GM12878 (cell line): ENCODE results near the gene CFDP1. TPM values are rescaled to one million over a fixed set of nuclear protein-coding genes. Genes with fewer than 3 reads are reported as not detected.
A peak's percentile ranks its signal among the peaks of the same experiment; 100 is the strongest.

Experiments
- ATAC-seq: fragments of 200-7000 bp; cut with Tn5 transposase; 3 replicates; pipeline ENCODE4 v1.9.1; 2020; ENCODE audit warnings: mild to moderate bottlenecking, moderate library complexity
- BruUV-seq: library from RNA; stranded (reverse); fragments of 400-500 nt; replicated peaks from 2 replicates; lab custom pipeline; 2021; lab: Mats Ljungman, UMichigan
- CTCF ChIA-PET: fragments of 300-600 bp; sonication (Branson Sonifier 250); formaldehyde crosslinking; extraction: SDS; loops from one replicate; lab custom pipeline; 2021; ENCODE audit warnings: inconsistent platforms; lab: Yijun Ruan, JAX
- POLR2A ChIA-PET: fragments of 350-600 bp; formaldehyde crosslinking; extraction: SDS; loops from one replicate; lab custom pipeline; 2021; ENCODE audit warnings: inconsistent platforms; lab: Charles Lee
- RAD21 ChIA-PET: fragments of 300-600 bp; sonication (Branson Sonifier 250); formaldehyde crosslinking; loops from one replicate; lab custom pipeline; 2023; ENCODE audit warnings: antibody characterized with exemption; ENCODE audit not compliant: unreplicated experiment; lab: Charles Lee
- SMC1A ChIA-PET: fragments of 300-600 bp; sonication (Branson Sonifier 250); formaldehyde crosslinking; loops from one replicate; lab custom pipeline; 2023; ENCODE audit not compliant: unreplicated experiment, uncharacterized antibody; lab: Charles Lee
- DNase-seq: peaks from one replicate; pipeline ENCODE4 v3.0.0-alpha.2; 2011; ENCODE audit warnings: low read depth, low spot score
- FAIRE-seq: peaks from 3 replicates; lab custom pipeline; 2011; peaks lifted over from hg19 to GRCh38; lab: Jason Lieb, UNC
- H2AFZ ChIP-seq: 2 replicates; pipeline ENCODE4 v1.6.0; 2011; ENCODE audit warnings: low read depth, low read length, control low read depth; ENCODE audit not compliant: control insufficient read depth
- H3K27ac ChIP-seq: 2 replicates; pipeline ENCODE4 v1.5.1; 2011; ENCODE audit warnings: control low read depth; ENCODE audit not compliant: control insufficient read depth, insufficient read depth
- H3K27me3 ChIP-seq, 2 experiments: replicated peaks in 1 of 2; 2 replicates each; pipeline versions ENCODE4 v1.6.0 to v1.6.1; 2011; ENCODE audit warnings: low read length in 1 of 2; ENCODE audit not compliant: control insufficient read depth in 2 of 2, insufficient read depth in 2 of 2
- H3K36me3 ChIP-seq, 2 experiments: 2 replicates each; pipeline ENCODE4 v1.5.1; 2011; ENCODE audit warnings: low read length in 1 of 2; ENCODE audit not compliant: control insufficient read depth in 2 of 2, insufficient read depth in 2 of 2
- H3K4me1 ChIP-seq: 2 replicates; pipeline ENCODE4 v1.6.1; 2011; ENCODE audit warnings: mild to moderate bottlenecking, low read length, moderate library complexity, mixed read lengths; ENCODE audit not compliant: control insufficient read depth, insufficient read depth
- H3K4me2 ChIP-seq: 2 replicates; pipeline ENCODE4 v1.6.0; 2011; ENCODE audit warnings: control low read depth; ENCODE audit not compliant: control insufficient read depth, insufficient read depth
- H3K4me3 ChIP-seq: fragments of 200-600 bp; sonication (generic); 2 replicates; pipeline ENCODE4 v1.5.1; 2016
- H3K79me2 ChIP-seq: 2 replicates; pipeline ENCODE4 v1.6.0; 2011; ENCODE audit warnings: low read length; ENCODE audit not compliant: control insufficient read depth, insufficient read depth
- H3K9ac ChIP-seq: 2 replicates; pipeline ENCODE4 v1.8.0; 2011; ENCODE audit warnings: low read length, control low read depth, mixed read lengths; ENCODE audit not compliant: control insufficient read depth, insufficient read depth
- H3K9me3 ChIP-seq: replicated peaks from 3 replicates; pipeline ENCODE4 v1.5.1; 2011; ENCODE audit warnings: mild to moderate bottlenecking, low read length; ENCODE audit not compliant: control insufficient read depth, insufficient read depth
- H4K20me1 ChIP-seq: 2 replicates; pipeline ENCODE4 v1.6.0; 2011; ENCODE audit not compliant: control insufficient read depth, insufficient read depth
- ASH2L ChIP-seq: fragments of 300-600, 200-600 bp; sonication (generic); IDR thresholded peaks from 2 replicates; pipeline ENCODE4 v1.6.1; 2017; ENCODE audit warnings: low read depth, mild to moderate bottlenecking, borderline replicate concordance
- ATF3 ChIP-seq: IDR thresholded peaks from 2 replicates; pipeline ENCODE4 v1.6.1; 2011; ENCODE audit warnings: low read depth, mild to moderate bottlenecking, low read length, moderate library complexity, borderline replicate concordance; ENCODE audit errors: extremely low read depth
- ATF7 ChIP-seq: fragments of 450-650 bp; IDR thresholded peaks from 2 replicates; pipeline ENCODE4 v1.6.1; 2016; ENCODE audit warnings: low read depth, mild to moderate bottlenecking
- CBX5 ChIP-seq: sonication (generic); IDR thresholded peaks from 2 replicates; pipeline ENCODE4 v1.6.1; 2016; ENCODE audit warnings: low read depth, moderate library complexity, mild to moderate bottlenecking, inconsistent platforms
- E4F1 ChIP-seq: fragments of 450-650 bp; IDR thresholded peaks from 2 replicates; pipeline ENCODE4 v1.6.1; 2018; ENCODE audit warnings: borderline replicate concordance, mild to moderate bottlenecking; ENCODE audit not compliant: partially characterized antibody
- EGR1 ChIP-seq, 2 experiments: IDR thresholded peaks; 1 replicate in 1 of 2; 2 replicates in 1 of 2; pipeline ENCODE4 v1.6.1; 2011 to 2012; ENCODE audit warnings: low read depth in 2 of 2, low read length in 2 of 2, borderline replicate concordance in 1 of 2, mild to moderate bottlenecking in 1 of 2, moderate library complexity in 1 of 2
- NR2C1 ChIP-seq: fragments of 450-650 bp; IDR thresholded peaks from 2 replicates; pipeline ENCODE4 v1.6.1; 2017; ENCODE audit warnings: antibody characterized with exemption, mild to moderate bottlenecking, moderate library complexity
- PML ChIP-seq: IDR thresholded peaks from 2 replicates; pipeline ENCODE4 v1.6.1; 2012; ENCODE audit warnings: low read length, inconsistent platforms
- RBBP5 ChIP-seq: fragments of 200-600 bp; sonication (generic); conservative IDR thresholded peaks from 2 replicates; pipeline ENCODE4 v1.6.1; 2016
- RCOR1 ChIP-seq: conservative IDR thresholded peaks from 2 replicates; pipeline ENCODE4 v1.6.1; 2012; ENCODE audit warnings: low read depth, low read length, improper control_type of control experiment
- SMAD1 ChIP-seq: fragments of 450-650 bp; IDR thresholded peaks from 2 replicates; pipeline ENCODE4 v1.6.1; 2018; ENCODE audit warnings: mild to moderate bottlenecking, low read depth; ENCODE audit not compliant: partially characterized antibody
- SMC3 ChIP-seq: IDR thresholded peaks from 2 replicates; pipeline ENCODE4 v1.6.1; 2011; ENCODE audit warnings: low read length, improper control_type of control experiment, borderline replicate concordance
- SUPT20H ChIP-seq: IDR thresholded peaks from 2 replicates; pipeline ENCODE4 v1.6.1; 2011; ENCODE audit warnings: low read depth, mild to moderate bottlenecking, low read length, moderate library complexity, borderline replicate concordance; ENCODE audit not compliant: control insufficient read depth
- TCF12 ChIP-seq: IDR thresholded peaks from 2 replicates; pipeline ENCODE4 v1.6.1; 2011; ENCODE audit warnings: low read depth, mild to moderate bottlenecking, low read length
- WRNIP1 ChIP-seq: IDR thresholded peaks from 2 replicates; pipeline ENCODE4 v1.6.1; 2011; ENCODE audit warnings: low read depth, low read length, improper control_type of control experiment, borderline replicate concordance
- ZBTB33 ChIP-seq: fragments of 450-650 bp; IDR thresholded peaks from 2 replicates; pipeline ENCODE4 v1.6.1; 2017; ENCODE audit warnings: mild to moderate bottlenecking
- ZNF24 ChIP-seq: fragments of 450-650 bp; IDR thresholded peaks from 2 replicates; pipeline ENCODE4 v1.6.1; 2017; ENCODE audit warnings: antibody characterized with exemption, mild to moderate bottlenecking
- WGBS: methylation state at CpG from one replicate; pipeline ENCODE4 v1.1.6; 2016; ENCODE audit warnings: low lambda C conversion rate; ENCODE audit not compliant: insufficient replicate concordance, insufficient coverage; ENCODE audit errors: missing lambda C conversion rate; 5-methylcytosine and 5-hydroxymethylcytosine counted together
- in situ Hi-C: fragments of 300-500 bp; cut with MboI; formaldehyde crosslinking; loops from 9 replicates; pipeline ENCODE4 v1.14.3; 2018; ENCODE audit warnings: mixed read lengths
- intact Hi-C: fragments of 100-400 bp; cut with micrococcal nuclease; formaldehyde crosslinking; loops from one replicate; pipeline ENCODE4 v1.14.2; 2022; ENCODE audit not compliant: unreplicated experiment
- polyA plus RNA-seq, 11 experiments: library from polyadenylated mRNA; depleted of rRNA in 4 of 11; unstranded in 6 of 11; stranded (reverse) in 5 of 11; fragments of >200 nt; fragmentation: Nextera tagmentation in 4 of 11; fragmentation: Illumina TruSeq in 1 of 11; extraction: Ambion mirVana in 4 of 11; extraction: Trizol in 1 of 11; gene quantifications; 1 replicate in 1 of 11; 2 replicates in 10 of 11; pipeline versions ENCODE4 v1.2.1 to v1.2.3, GENCODE V29; 2011 to 2016; ENCODE audit warnings: inconsistent platforms in 2 of 11, missing spikeins in 2 of 11, low read depth in 1 of 11
- total RNA-seq, 4 experiments: library from RNA; depleted of rRNA in 3 of 4; stranded (reverse); fragments of >200 nt in 3 of 4; fragmentation: Illumina TruSeq in 1 of 4; extraction: Trizol in 1 of 4; gene quantifications; 2 replicates each; pipeline versions ENCODE4 v1.2.1 to v1.2.3, GENCODE V29; 2013 to 2021

The CFDP1 gene
- total and polyA plus RNA-seq, 10 of the 15 experiments (the other 5 are each of a cell fraction or from before 2014, with no cell fraction given), result 22.3 to 64.8 (median 36.7) TPM

GRCh38 chr16:75326333-75326732 is 107.0 kb downstream of the CFDP1 start:
- ChIA-PET RAD21 (interaction anchor here (0.7 to 0.8 kb wide), 2 partner anchors 93 to 127 kb away, joined by 3 read pairs; no protein-coding TSS in a partner anchor), SMC1A (interaction anchor here (0.5 to 1.6 kb wide), 7 partner anchors 20 to 469 kb away, joined by 3 to 6 read pairs (median 3); no protein-coding TSS in a partner anchor), POLR2A (interaction anchor here (0.9 to 1.0 kb wide), 2 partner anchors 45 to 137 kb away, joined by 3 read pairs; no protein-coding TSS in a partner anchor), CTCF (interaction anchor here (1.3 to 1.8 kb wide), 2 partner anchors 14 to 93 kb away, joined by 3 to 6 read pairs; no protein-coding TSS in a partner anchor)
- peak; percentile 59 for FAIRE-seq
- Histone ChIP-seq H4K20me1 (no peaks in the 10 kb centered on the region), H3K36me3 (no peaks in the 10 kb centered on the region), H3K27ac (no peak overlapping the region), H3K27me3 (no peaks in the 10 kb centered on the region), H3K9me3 (no peaks in the 10 kb centered on the region), H3K4me1 (peaks cover 5% of the 10 kb centered on the region; the same call in 1 of the 2 replicates), H3K9ac (no peak overlapping the region), H3K4me2 (no peak overlapping the region), H3K79me2 (no peaks in the 10 kb centered on the region), H3K4me3 (no peak overlapping the region), H2AFZ (no peak overlapping the region)
- WGBS, result 66% methylated on average over 5 of the region's 5 CpGs
- intact Hi-C loops, result no loop called here
- no peak for ATAC-seq
- BruUV-seq, result no TSS peak
- in situ Hi-C loops, result no loop called here
- no peak for DNase-seq
- no peak for TF ChIP-seq SMAD1
- TF ChIP-seq ATF3, result no peak
- no peak for TF ChIP-seq ZNF24
- no peak for TF ChIP-seq E4F1
- no peak for TF ChIP-seq RBBP5
- TF ChIP-seq ASH2L, result no peak
- no peak for TF ChIP-seq PML
- no peak for TF ChIP-seq CBX5
- TF ChIP-seq SUPT20H, result no peak
- no peak for TF ChIP-seq EGR1 (IDR thresholded peaks at IDR 0.05; ENCODE audit: borderline replicate concordance in 1 of 2, low read depth in 2 of 2, low read length in 2 of 2)
- no peak for TF ChIP-seq WRNIP1
- no peak for TF ChIP-seq NR2C1
- TF ChIP-seq SMC3, result no peak
- no peak for TF ChIP-seq ZBTB33
- TF ChIP-seq RCOR1, result no peak
- TF ChIP-seq ATF7, result no peak
- no peak for TF ChIP-seq TCF12
